ENCODE measurements around the gene TUBE1. TPM values are rescaled to one million over a fixed set of nuclear protein-coding genes. Genes with fewer than 3 reads are reported as not detected.

TUBE1 gene
- total RNA-seq, 1 experiment from 2014 or later = 30.8 TPM

DNA sequence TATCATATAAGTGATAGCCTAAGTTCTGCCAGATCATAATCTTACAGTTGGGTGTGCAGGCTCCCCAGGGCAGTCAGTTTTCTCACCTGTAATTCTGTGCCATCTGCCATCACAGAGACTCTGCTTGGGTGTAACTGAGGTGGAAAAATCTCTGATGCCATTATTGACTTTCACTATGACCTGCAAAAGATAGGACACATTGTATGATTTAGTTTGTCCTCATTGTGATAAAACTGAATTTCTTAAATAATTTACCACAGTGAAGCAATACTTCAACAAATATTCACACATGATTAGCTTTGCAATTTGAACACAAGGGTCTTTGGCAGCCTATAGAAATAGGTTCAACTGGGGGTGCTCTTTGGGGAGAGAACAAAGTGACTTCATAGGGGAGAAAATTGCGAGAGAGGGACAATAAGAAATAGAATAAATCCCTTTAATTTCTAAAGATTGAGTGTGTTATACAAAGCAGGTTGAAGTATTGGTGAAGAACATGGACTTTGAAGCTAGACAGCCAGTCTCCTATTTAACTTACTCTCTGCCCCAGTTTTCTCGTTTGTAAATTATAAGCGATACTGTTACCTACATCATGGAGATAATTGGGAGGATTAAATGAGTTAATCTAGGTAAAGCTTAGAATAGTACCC, 27.4 kb upstream of the TUBE1 start:
- no peak overlapping the region for H3K4me3 ChIP-seq (ENCODE audit: low read depth, low read length)
- ChIA-PET CTCF (no interaction called here), POLR2A (no interaction called here)
- H3K9me3 ChIP-seq = no peaks in the 10 kb centered on the region
- peaks cover 15% of the 10 kb centered on the region for H3K27me3 Mint-ChIP-seq (ENCODE audit: insufficient read depth, unreplicated experiment)
- no peaks in the 10 kb centered on the region for H3K4me1 Mint-ChIP-seq (ENCODE audit: low read depth, unreplicated experiment)
- H3K4me3 Mint-ChIP-seq (ENCODE audit: unreplicated experiment) = no peak overlapping the region
- TF ChIP-seq, protein P1, sequence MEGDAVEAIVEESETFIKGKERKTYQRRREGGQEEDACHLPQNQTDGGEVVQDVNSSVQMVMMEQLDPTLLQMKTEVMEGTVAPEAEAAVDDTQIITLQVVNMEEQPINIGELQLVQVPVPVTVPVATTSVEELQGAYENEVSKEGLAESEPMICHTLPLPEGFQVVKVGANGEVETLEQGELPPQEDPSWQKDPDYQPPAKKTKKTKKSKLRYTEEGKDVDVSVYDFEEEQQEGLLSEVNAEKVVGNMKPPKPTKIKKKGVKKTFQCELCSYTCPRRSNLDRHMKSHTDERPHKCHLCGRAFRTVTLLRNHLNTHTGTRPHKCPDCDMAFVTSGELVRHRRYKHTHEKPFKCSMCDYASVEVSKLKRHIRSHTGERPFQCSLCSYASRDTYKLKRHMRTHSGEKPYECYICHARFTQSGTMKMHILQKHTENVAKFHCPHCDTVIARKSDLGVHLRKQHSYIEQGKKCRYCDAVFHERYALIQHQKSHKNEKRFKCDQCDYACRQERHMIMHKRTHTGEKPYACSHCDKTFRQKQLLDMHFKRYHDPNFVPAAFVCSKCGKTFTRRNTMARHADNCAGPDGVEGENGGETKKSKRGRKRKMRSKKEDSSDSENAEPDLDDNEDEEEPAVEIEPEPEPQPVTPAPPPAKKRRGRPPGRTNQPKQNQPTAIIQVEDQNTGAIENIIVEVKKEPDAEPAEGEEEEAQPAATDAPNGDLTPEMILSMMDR (IDR thresholded peaks at IDR 0.05; ENCODE audit: insufficient read depth in 1 of 2, low read depth in 1 of 2, low read length in 1 of 2, severe bottlenecking in 1 of 2, unreplicated experiment in 1 of 2) = no peak
- no peaks in the 10 kb centered on the region for H3K36me3 ChIP-seq (ENCODE audit: control insufficient read depth, insufficient read depth, low read length)
- no peak for DNase-seq
- no peaks in the 10 kb centered on the region for H3K4me1 ChIP-seq
- no peaks in the 10 kb centered on the region for H3K9me3 Mint-ChIP-seq (ENCODE audit: unreplicated experiment)
- no peak overlapping the region for H3K27ac Mint-ChIP-seq (ENCODE audit: unreplicated experiment)
- BruUV-seq (replicated peaks) = no TSS peak
- H3K36me3 Mint-ChIP-seq (ENCODE audit: insufficient read depth, unreplicated experiment) = no peaks in the 10 kb centered on the region
- no peaks in the 10 kb centered on the region for H3K27me3 ChIP-seq (replicated peaks; ENCODE audit: control insufficient read depth, insufficient read depth, low read length)
- intact Hi-C loops (cut with micrococcal nuclease; ENCODE audit: unreplicated experiment) = no loop called here

DNA sequence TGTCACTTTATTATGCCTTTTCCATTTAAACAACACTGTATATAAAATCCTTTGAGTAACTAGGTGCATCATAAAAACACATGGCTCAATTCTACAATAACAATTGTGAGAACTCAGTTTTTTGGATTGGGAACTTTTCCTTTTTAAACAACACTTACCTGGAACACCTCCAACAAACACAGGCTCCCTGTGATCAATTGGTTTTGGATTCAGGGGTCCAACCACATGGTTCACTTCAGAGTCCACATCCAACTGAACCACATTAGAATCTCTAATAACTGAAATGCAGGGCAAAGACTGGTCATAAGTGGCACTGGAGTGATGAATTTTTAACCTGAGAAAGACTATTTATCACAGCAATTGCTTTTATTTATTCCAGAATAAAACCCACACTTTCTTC, 26.6 kb upstream of the TUBE1 start:
- H3K4me3 ChIP-seq (ENCODE audit: low read depth, low read length) = no peak overlapping the region
- intact Hi-C loops (cut with micrococcal nuclease; ENCODE audit: unreplicated experiment) = no loop called here
- no peaks in the 10 kb centered on the region for H3K4me1 Mint-ChIP-seq (ENCODE audit: low read depth, unreplicated experiment)
- peaks cover 17% of the 10 kb centered on the region for H3K27me3 Mint-ChIP-seq (ENCODE audit: insufficient read depth, unreplicated experiment)
- ChIA-PET CTCF (no interaction called here), POLR2A (no interaction called here)
- no peaks in the 10 kb centered on the region for H3K36me3 ChIP-seq (ENCODE audit: control insufficient read depth, insufficient read depth, low read length)
- BruUV-seq (replicated peaks) = no TSS peak
- DNase-seq = no peak
- no peaks in the 10 kb centered on the region for H3K4me1 ChIP-seq
- H3K9me3 ChIP-seq = no peaks in the 10 kb centered on the region
- no peaks in the 10 kb centered on the region for H3K27me3 ChIP-seq (replicated peaks; ENCODE audit: control insufficient read depth, insufficient read depth, low read length)
- no peak overlapping the region for H3K27ac Mint-ChIP-seq (ENCODE audit: unreplicated experiment)
- no peaks in the 10 kb centered on the region for H3K36me3 Mint-ChIP-seq (ENCODE audit: insufficient read depth, unreplicated experiment)
- H3K4me3 Mint-ChIP-seq (ENCODE audit: unreplicated experiment) = no peak overlapping the region
- TF ChIP-seq, protein P1 (IDR thresholded peaks at IDR 0.05; ENCODE audit: insufficient read depth in 1 of 2, low read depth in 1 of 2, low read length in 1 of 2, severe bottlenecking in 1 of 2, unreplicated experiment in 1 of 2) = no peak
- H3K9me3 Mint-ChIP-seq (ENCODE audit: unreplicated experiment) = no peaks in the 10 kb centered on the region

DNA sequence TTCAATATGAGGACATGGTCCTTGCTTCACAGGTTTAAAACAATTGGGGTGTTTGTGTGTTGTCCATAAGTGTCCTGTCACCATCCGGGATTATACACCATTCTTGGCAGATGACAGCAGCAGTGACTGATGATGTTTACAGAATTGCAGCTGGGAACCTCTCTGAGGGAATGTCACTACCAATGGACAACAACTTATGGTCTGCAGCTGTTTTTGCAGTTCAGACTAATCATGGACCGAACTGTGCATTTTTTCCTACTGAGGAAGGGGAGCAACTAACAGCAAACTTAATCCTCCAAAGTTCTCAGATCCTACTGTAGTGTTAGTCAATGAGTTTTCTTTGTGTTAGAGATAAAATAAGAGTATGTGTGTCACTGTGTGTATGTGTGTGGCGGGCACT, 26.1 kb upstream of the TUBE1 start:
- H3K9me3 ChIP-seq = no peaks in the 10 kb centered on the region
- no peaks in the 10 kb centered on the region for H3K4me1 Mint-ChIP-seq (ENCODE audit: low read depth, unreplicated experiment)
- H3K9me3 Mint-ChIP-seq (ENCODE audit: unreplicated experiment) = no peaks in the 10 kb centered on the region
- intact Hi-C loops (cut with micrococcal nuclease; ENCODE audit: unreplicated experiment) = no loop called here
- TF ChIP-seq, protein P1 (IDR thresholded peaks at IDR 0.05; ENCODE audit: insufficient read depth in 1 of 2, low read depth in 1 of 2, low read length in 1 of 2, severe bottlenecking in 1 of 2, unreplicated experiment in 1 of 2) = no peak
- no peaks in the 10 kb centered on the region for H3K36me3 ChIP-seq (ENCODE audit: control insufficient read depth, insufficient read depth, low read length)
- no peaks in the 10 kb centered on the region for H3K4me1 ChIP-seq
- ChIA-PET CTCF (no interaction called here), POLR2A (no interaction called here)
- no peaks in the 10 kb centered on the region for H3K27me3 ChIP-seq (replicated peaks; ENCODE audit: control insufficient read depth, insufficient read depth, low read length)
- H3K4me3 Mint-ChIP-seq (ENCODE audit: unreplicated experiment) = no peak overlapping the region
- peaks cover 17% of the 10 kb centered on the region for H3K27me3 Mint-ChIP-seq (ENCODE audit: insufficient read depth, unreplicated experiment)
- H3K27ac Mint-ChIP-seq (ENCODE audit: unreplicated experiment) = no peak overlapping the region
- no peaks in the 10 kb centered on the region for H3K36me3 Mint-ChIP-seq (ENCODE audit: insufficient read depth, unreplicated experiment)
- no peak for DNase-seq
- no peak overlapping the region for H3K4me3 ChIP-seq (ENCODE audit: low read depth, low read length)
- BruUV-seq (replicated peaks) = no TSS peak

Data from Caco-2 (cell line).